Fibroblast of lung (primary cell): ENCODE results near the gene RASA3.

Experiments used
- EZH2 ChIP-seq: IDR thresholded peaks from 2 replicates; pipeline ENCODE4 v1.5.1; 2012; ENCODE audit warnings: low read length, control low read depth, mild to moderate bottlenecking; ENCODE audit errors: missing control alignments
- TF ChIP-seq, protein P1 (sequence below), 2 donors: IDR thresholded peaks in 1 of 2; conservative IDR thresholded peaks in 1 of 2; 1 replicate in 1 of 2; 2 replicates in 1 of 2; pipeline ENCODE4 v1.5.1; 2011 to 2012; ENCODE audit warnings: low read length in 2 of 2, control low read depth in 1 of 2, inconsistent platforms in 1 of 2, low read depth in 1 of 2, mild to moderate bottlenecking in 1 of 2

DNA sequence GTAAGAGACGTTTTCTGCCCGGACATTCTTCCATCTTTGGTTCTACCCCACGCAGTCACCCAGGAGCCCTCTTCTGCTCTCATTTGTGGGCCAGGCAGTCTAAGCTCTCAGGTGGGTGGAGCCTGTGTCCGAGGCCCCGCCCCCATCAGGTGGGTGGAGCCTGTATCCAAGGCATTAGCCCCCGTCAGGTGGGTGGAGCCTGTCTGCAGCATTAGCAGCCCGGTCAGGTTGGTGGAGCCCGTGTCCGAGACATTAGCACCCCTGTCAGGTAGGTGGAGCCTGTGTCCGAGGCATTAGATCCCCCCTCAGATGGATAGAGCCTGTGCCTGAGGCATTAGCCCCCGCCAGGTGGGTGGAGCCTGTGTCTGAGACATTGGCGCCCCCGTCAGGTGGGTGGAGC lies 113.1 kb downstream of the RASA3 start:
- TF ChIP-seq, protein P1, sequence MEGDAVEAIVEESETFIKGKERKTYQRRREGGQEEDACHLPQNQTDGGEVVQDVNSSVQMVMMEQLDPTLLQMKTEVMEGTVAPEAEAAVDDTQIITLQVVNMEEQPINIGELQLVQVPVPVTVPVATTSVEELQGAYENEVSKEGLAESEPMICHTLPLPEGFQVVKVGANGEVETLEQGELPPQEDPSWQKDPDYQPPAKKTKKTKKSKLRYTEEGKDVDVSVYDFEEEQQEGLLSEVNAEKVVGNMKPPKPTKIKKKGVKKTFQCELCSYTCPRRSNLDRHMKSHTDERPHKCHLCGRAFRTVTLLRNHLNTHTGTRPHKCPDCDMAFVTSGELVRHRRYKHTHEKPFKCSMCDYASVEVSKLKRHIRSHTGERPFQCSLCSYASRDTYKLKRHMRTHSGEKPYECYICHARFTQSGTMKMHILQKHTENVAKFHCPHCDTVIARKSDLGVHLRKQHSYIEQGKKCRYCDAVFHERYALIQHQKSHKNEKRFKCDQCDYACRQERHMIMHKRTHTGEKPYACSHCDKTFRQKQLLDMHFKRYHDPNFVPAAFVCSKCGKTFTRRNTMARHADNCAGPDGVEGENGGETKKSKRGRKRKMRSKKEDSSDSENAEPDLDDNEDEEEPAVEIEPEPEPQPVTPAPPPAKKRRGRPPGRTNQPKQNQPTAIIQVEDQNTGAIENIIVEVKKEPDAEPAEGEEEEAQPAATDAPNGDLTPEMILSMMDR (conservative IDR thresholded peaks at IDR 0.05 in 1 of 2, IDR thresholded peaks at IDR 0.05 in 1 of 2; ENCODE audit: low read depth in 1 of 2, low read length in 2 of 2): no peak
- no peak for TF ChIP-seq EZH2
